OCI-LY7 (cell line): Measurements from ENCODE around the gene CPB2. TPM values are rescaled to one million over a fixed set of nuclear protein-coding genes. Genes with fewer than 3 reads are reported as not detected.

Source experiments
- BruUV-seq: library from RNA; stranded (reverse); fragments of 400-500 nt; replicated peaks from 2 replicates; lab custom pipeline; 2021; lab: Mats Ljungman, UMichigan
- CTCF ChIA-PET: fragments of 300-600 bp; sonication (Branson Sonifier 250); formaldehyde crosslinking; loops from one replicate; lab custom pipeline; 2022; ENCODE audit warnings: antibody characterized with exemption; ENCODE audit not compliant: unreplicated experiment; lab: Charles Lee
- POLR2A ChIA-PET: fragments of 300-600 bp; sonication (Branson Sonifier 250); formaldehyde crosslinking; loops from one replicate; lab custom pipeline; 2022; ENCODE audit warnings: antibody characterized with exemption; lab: Charles Lee
- DNase-seq: peaks from one replicate; pipeline ENCODE4 v3.0.0-alpha.2; 2015; ENCODE audit warnings: low spot score
- H2AFZ ChIP-seq: fragments of 200-600 bp; sonication (generic), shearing (Covaris generic); 2 replicates; pipeline ENCODE4 v1.6.1; 2014; ENCODE audit warnings: mild to moderate bottlenecking, antibody characterized with exemption, low read length, moderate library complexity
- H3K27ac ChIP-seq: fragments of 200-600 bp; sonication (generic); 2 replicates; pipeline ENCODE4 v1.5.1; 2014; ENCODE audit warnings: mixed run types, low read depth, mild to moderate bottlenecking, moderate library complexity, low read length, inconsistent platforms; ENCODE audit not compliant: poor library complexity, severe bottlenecking
- H3K36me3 ChIP-seq: fragments of 200-600 bp; sonication (generic); 2 replicates; pipeline ENCODE4 v1.6.1; 2014; ENCODE audit warnings: mild to moderate bottlenecking, antibody characterized with exemption, low read length, moderate library complexity, mixed read lengths; ENCODE audit not compliant: insufficient read depth
- H3K4me1 ChIP-seq: fragments of 200-600 bp; sonication (generic); 2 replicates; pipeline ENCODE4 v1.5.1; 2014; ENCODE audit warnings: mild to moderate bottlenecking, low read length; ENCODE audit not compliant: insufficient read depth, poor library complexity, severe bottlenecking
- H3K4me2 ChIP-seq: fragments of 200-600 bp; sonication (generic); 2 replicates; pipeline ENCODE4 v1.6.1; 2014; ENCODE audit warnings: mild to moderate bottlenecking, low read length
- H3K4me3 ChIP-seq: fragments of 200-600 bp; sonication (generic); 2 replicates; pipeline ENCODE4 v1.5.1; 2014; ENCODE audit warnings: mild to moderate bottlenecking, low read depth, low read length; ENCODE audit not compliant: poor library complexity, severe bottlenecking
- H3K79me2 ChIP-seq: fragments of 200-600 bp; sonication (generic); 2 replicates; pipeline ENCODE4 v1.6.1; 2016; ENCODE audit warnings: low read depth, mild to moderate bottlenecking, low read length, moderate library complexity, mixed read lengths; ENCODE audit not compliant: insufficient read depth
- H3K9me2 ChIP-seq: fragments of 200-600 bp; sonication (generic); 2 replicates; pipeline ENCODE4 v1.6.1; 2016; ENCODE audit warnings: mild to moderate bottlenecking, low read length, mixed read lengths; ENCODE audit not compliant: insufficient read depth
- H3K9me3 ChIP-seq: fragments of 200-600 bp; sonication (generic); 2 replicates; pipeline ENCODE4 v1.6.1; 2014; ENCODE audit warnings: mild to moderate bottlenecking, mixed run types, low read length, mixed read lengths
- H4K20me1 ChIP-seq: fragments of 200-600 bp; sonication (generic); 2 replicates; pipeline ENCODE4 v1.6.1; 2014; ENCODE audit warnings: mild to moderate bottlenecking, antibody characterized with exemption, low read length, moderate library complexity, mixed read lengths; ENCODE audit not compliant: insufficient read depth
- EZH2phosphoT487 ChIP-seq: fragments of 200-600 bp; sonication (generic); IDR thresholded peaks from 2 replicates; pipeline ENCODE4 v1.6.1; 2018; ENCODE audit warnings: low read depth, borderline replicate concordance, mild to moderate bottlenecking, mixed run types, antibody characterized with exemption, low read length, moderate library complexity, mixed read lengths
- intact Hi-C: fragments of 100-400 bp; cut with micrococcal nuclease; formaldehyde crosslinking; loops from one replicate; pipeline ENCODE4 v1.10.0; 2022; ENCODE audit not compliant: unreplicated experiment
- total RNA-seq, 2 experiments: library from RNA; depleted of rRNA in 1 of 2; stranded (reverse); fragments of >200 nt in 1 of 2; shearing (Covaris generic) in 1 of 2; gene quantifications; 2 replicates each; pipeline ENCODE4 v1.2.3, GENCODE V29; 2014 to 2022
- TF ChIP-seq, protein P1 (sequence below): fragments of 200-600 bp; sonication (generic); conservative IDR thresholded peaks from 2 replicates; pipeline ENCODE4 v1.5.1; 2014; ENCODE audit warnings: mild to moderate bottlenecking, antibody characterized with exemption, low read length, moderate library complexity, mixed read lengths

CPB2 gene
- total RNA-seq, 2 experiments from 2014 or later: not detected

DNA sequence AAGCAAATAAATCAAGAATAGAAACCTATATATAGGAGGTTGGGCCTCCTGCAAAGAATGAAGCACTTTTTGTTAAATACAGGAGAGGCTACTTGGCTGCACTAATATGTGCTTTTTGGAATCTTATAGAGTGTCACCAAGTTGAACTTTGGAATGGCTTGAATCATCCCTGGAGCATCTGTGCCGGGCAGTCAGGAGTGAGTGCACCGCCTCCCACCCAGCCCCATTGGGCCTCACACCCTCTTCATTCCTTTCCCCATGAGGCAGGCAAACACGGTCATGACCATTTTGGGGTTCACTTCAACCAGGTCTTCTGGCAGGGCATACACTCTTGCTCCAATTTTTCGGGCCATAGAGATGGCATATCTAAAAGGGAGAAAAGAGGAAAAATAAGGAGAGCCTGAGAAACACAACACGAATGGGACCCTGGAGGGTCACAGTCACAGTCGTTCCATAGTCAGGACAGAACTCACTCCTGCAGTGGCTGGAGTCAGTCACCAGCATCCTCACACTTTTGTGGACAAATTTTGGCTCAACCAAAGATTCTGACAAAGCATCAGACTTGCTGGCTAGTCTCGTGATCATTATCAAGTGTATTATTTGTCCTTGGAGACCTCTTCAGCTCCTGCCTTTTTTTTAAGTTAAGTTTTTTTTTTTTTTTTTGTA is 22.7 kb upstream of the CPB2 start:
- no peak overlapping the region for H2AFZ ChIP-seq
- no peak for DNase-seq
- no peak overlapping the region for H3K27ac ChIP-seq
- H3K4me1 ChIP-seq: peaks cover 15% of the 10 kb centered on the region
- no peak overlapping the region for H3K4me3 ChIP-seq
- H4K20me1 ChIP-seq: no peaks in the 10 kb centered on the region
- ChIA-PET CTCF (no interaction called here), POLR2A (no interaction called here)
- no peaks in the 10 kb centered on the region for H3K9me3 ChIP-seq
- BruUV-seq: no TSS peak
- no peaks in the 10 kb centered on the region for H3K79me2 ChIP-seq
- H3K4me2 ChIP-seq: no peak overlapping the region
- no peak for TF ChIP-seq EZH2phosphoT487
- TF ChIP-seq, protein P1, sequence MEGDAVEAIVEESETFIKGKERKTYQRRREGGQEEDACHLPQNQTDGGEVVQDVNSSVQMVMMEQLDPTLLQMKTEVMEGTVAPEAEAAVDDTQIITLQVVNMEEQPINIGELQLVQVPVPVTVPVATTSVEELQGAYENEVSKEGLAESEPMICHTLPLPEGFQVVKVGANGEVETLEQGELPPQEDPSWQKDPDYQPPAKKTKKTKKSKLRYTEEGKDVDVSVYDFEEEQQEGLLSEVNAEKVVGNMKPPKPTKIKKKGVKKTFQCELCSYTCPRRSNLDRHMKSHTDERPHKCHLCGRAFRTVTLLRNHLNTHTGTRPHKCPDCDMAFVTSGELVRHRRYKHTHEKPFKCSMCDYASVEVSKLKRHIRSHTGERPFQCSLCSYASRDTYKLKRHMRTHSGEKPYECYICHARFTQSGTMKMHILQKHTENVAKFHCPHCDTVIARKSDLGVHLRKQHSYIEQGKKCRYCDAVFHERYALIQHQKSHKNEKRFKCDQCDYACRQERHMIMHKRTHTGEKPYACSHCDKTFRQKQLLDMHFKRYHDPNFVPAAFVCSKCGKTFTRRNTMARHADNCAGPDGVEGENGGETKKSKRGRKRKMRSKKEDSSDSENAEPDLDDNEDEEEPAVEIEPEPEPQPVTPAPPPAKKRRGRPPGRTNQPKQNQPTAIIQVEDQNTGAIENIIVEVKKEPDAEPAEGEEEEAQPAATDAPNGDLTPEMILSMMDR: no peak
- peaks cover 79% of the 10 kb centered on the region for H3K36me3 ChIP-seq
- intact Hi-C loops: loop anchor here (2.0 to 10.0 kb wide), 3 partner anchors 57 to 503 kb away; no protein-coding TSS in a partner anchor
- no peaks in the 10 kb centered on the region for H3K9me2 ChIP-seq

DNA sequence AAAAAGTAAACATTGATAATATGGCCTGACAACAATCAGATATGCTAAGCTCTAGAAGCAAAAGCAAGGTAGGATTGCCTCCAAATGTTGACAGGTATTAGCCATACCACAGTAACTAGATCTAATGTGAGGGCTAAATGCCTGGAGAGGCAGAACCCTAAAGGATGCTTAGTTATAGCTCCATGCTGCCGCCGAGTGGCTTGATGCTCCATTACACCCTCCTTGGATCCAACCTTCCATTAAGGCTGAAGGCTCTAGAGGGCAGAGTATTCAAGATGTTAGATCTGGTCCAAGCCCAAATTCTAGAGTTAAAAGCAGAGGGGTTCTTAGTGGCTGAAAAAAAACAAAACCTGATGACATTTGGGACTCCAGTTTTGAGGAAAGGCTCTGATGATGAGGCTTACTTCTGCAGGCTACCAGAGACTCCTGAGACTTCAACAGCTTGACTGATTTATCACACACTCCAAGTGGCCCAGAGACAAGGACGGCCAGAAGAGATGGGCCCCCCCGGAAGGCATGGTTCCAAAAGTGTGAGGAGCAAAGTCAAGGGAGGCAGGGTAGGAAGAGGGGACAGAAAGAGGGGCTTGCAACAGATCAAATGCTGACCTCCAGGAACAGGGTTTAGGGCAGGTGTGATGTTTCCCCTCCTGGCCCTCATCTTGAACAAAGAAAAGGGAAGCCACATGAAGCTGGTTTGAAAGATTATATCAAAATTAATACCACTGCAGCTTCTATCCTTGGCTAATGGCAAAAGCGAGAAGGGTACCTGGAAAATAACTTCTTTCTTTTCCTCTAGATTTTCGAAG is 21.9 kb upstream of the CPB2 start:
- CTCF ChIA-PET: interaction anchor here (0.8 to 1.0 kb wide), 3 partner anchors 16 to 46 kb away, joined by 3 read pairs; no protein-coding TSS in a partner anchor
- no peak for TF ChIP-seq EZH2phosphoT487
- TF ChIP-seq, protein P1: peak; percentile 90

More for the DNA sequence above, 21.9 kb upstream of the CPB2 start:
- Histone ChIP-seq H3K4me1 (peaks cover 15% of the 10 kb centered on the region), H3K9me2 (no peaks in the 10 kb centered on the region), H3K79me2 (no peaks in the 10 kb centered on the region), H3K27ac (no peak overlapping the region), H3K36me3 (peaks cover 72% of the 10 kb centered on the region), H2AFZ (no peak overlapping the region), H4K20me1 (no peaks in the 10 kb centered on the region), H3K9me3 (no peaks in the 10 kb centered on the region), H3K4me3 (no peak overlapping the region), H3K4me2 (no peak overlapping the region)
- no TSS peak for BruUV-seq
- intact Hi-C loops: loop anchor here (2.0 to 10.0 kb wide), 3 partner anchors 58 to 502 kb away; no protein-coding TSS in a partner anchor
- DNase-seq: peak; percentile 77
- POLR2A ChIA-PET: interaction anchor here (0.7 to 0.9 kb wide), 2 partner anchors 14 to 77 kb away, joined by 3 read pairs; no protein-coding TSS in a partner anchor
